ENCODE measurements around the gene PLA2R1. TPM values are rescaled to one million over a fixed set of nuclear protein-coding genes. Genes with fewer than 3 reads are reported as not detected.

The PLA2R1 gene
- total RNA-seq, 4 donors from 2014 or later: 1.4 to 18.2 (median 14.6) TPM

GRCh38 chr2:160036736-160037135, 25.7 kb downstream of the PLA2R1 start:
- no peak for TF ChIP-seq POLR2A (IDR thresholded peaks at IDR 0.05)
- TF ChIP-seq CTCF (IDR thresholded peaks at IDR 0.05): no peak
- TF ChIP-seq POLR2AphosphoS5 (IDR thresholded peaks at IDR 0.05): no peak
- TF ChIP-seq EP300 (IDR thresholded peaks at IDR 0.05; ENCODE audit: low read depth): no peak
- in situ Hi-C loops (cut with MboI; ENCODE audit: low pct_ligation_motif_present in 1 of 4, low pct_unique_long_range_greater_than_20kb in 1 of 4, low sequenced_read_pairs in 3 of 4): no loop called here

GRCh38 chr2:160035125-160035524, 27.3 kb downstream of the PLA2R1 start:
- H3K9me3 ChIP-seq: no peaks in the 10 kb centered on the region
- 86% methylated on average over 1 of the region's 1 CpG for WGBS, 2 donors (ENCODE audit: low coverage in 1 of 2)
- H3K27me3 ChIP-seq: no peaks in the 10 kb centered on the region
- in situ Hi-C loops (cut with MboI; ENCODE audit: low pct_ligation_motif_present in 1 of 4, low pct_unique_long_range_greater_than_20kb in 1 of 4, low sequenced_read_pairs in 3 of 4): no loop called here
- TF ChIP-seq EP300 (IDR thresholded peaks at IDR 0.05; ENCODE audit: low read depth) (no peak), POLR2A (IDR thresholded peaks at IDR 0.05) (no peak), POLR2AphosphoS5 (IDR thresholded peaks at IDR 0.05) (no peak), CTCF (IDR thresholded peaks at IDR 0.05) (no peak)
- no peak overlapping the region for H3K4me3 ChIP-seq
- no peak overlapping the region for H3K27ac ChIP-seq
- no peaks in the 10 kb centered on the region for H3K4me1 ChIP-seq
- H3K36me3 ChIP-seq: no peaks in the 10 kb centered on the region
- intact Hi-C loops (cut with DNase I; ENCODE audit: low total_unique reads): no loop called here
- DNase-seq: no peak

More at GRCh38 chr2:160036736-160037135, 25.7 kb downstream of the PLA2R1 start:
- H3K4me1 ChIP-seq: no peaks in the 10 kb centered on the region
- no peaks in the 10 kb centered on the region for H3K36me3 ChIP-seq
- H3K9me3 ChIP-seq: no peaks in the 10 kb centered on the region
- 84% methylated on average over 3 of the region's 3 CpGs; no CpG with 5 or more reads in 1 of the 2 donors for WGBS, 2 donors (ENCODE audit: low coverage in 1 of 2)
- H3K27me3 ChIP-seq: no peaks in the 10 kb centered on the region
- intact Hi-C loops (cut with DNase I; ENCODE audit: low total_unique reads): no loop called here
- no peak overlapping the region for H3K27ac ChIP-seq
- no peak for DNase-seq
- no peak overlapping the region for H3K4me3 ChIP-seq

- DNase-seq: no peak
- Histone ChIP-seq H3K4me1 (no peaks in the 10 kb centered on the region), H3K27me3 (no peaks in the 10 kb centered on the region), H3K9me3 (no peaks in the 10 kb centered on the region), H3K36me3 (no peaks in the 10 kb centered on the region), H3K27ac (no peak overlapping the region), H3K4me3 (no peak overlapping the region)
- in situ Hi-C loops (cut with MboI; ENCODE audit: low pct_ligation_motif_present in 1 of 4, low pct_unique_long_range_greater_than_20kb in 1 of 4, low sequenced_read_pairs in 3 of 4) (no loop called here), intact Hi-C loops (cut with DNase I; ENCODE audit: low total_unique reads) (no loop called here)
- 91 to 94% methylated on average over 5 to 6 of the region's 6 CpGs for WGBS, 2 donors (ENCODE audit: low coverage in 1 of 2)
- TF ChIP-seq CTCF (IDR thresholded peaks at IDR 0.05) (no peak), EP300 (IDR thresholded peaks at IDR 0.05; ENCODE audit: low read depth) (no peak), POLR2A (IDR thresholded peaks at IDR 0.05) (no peak), POLR2AphosphoS5 (IDR thresholded peaks at IDR 0.05) (no peak)
Measured at GRCh38 chr2:160034396-160034795, 28.0 kb downstream of the PLA2R1 start.

GRCh38 chr2:160033732-160034392, 28.6 kb downstream of the PLA2R1 start:
- Histone ChIP-seq H3K36me3 (no peaks in the 10 kb centered on the region), H3K9me3 (no peaks in the 10 kb centered on the region), H3K27me3 (no peaks in the 10 kb centered on the region), H3K27ac (no peak overlapping the region), H3K4me3 (no peak overlapping the region), H3K4me1 (no peaks in the 10 kb centered on the region)
- 90 to 95% methylated on average over 2 of the region's 2 CpGs for WGBS, 2 donors (ENCODE audit: low coverage in 1 of 2)
- in situ Hi-C loops (cut with MboI; ENCODE audit: low pct_ligation_motif_present in 1 of 4, low pct_unique_long_range_greater_than_20kb in 1 of 4, low sequenced_read_pairs in 3 of 4) (no loop called here), intact Hi-C loops (cut with DNase I; ENCODE audit: low total_unique reads) (no loop called here)
- TF ChIP-seq POLR2A (IDR thresholded peaks at IDR 0.05) (no peak), POLR2AphosphoS5 (IDR thresholded peaks at IDR 0.05) (no peak), EP300 (IDR thresholded peaks at IDR 0.05; ENCODE audit: low read depth) (no peak), CTCF (IDR thresholded peaks at IDR 0.05) (no peak)
- DNase-seq: no peak

All from transverse colon (tissue), 4 donors.